ENCODE measurements around the gene RBFOX2.
A peak's percentile ranks its signal among the peaks of the same experiment; 100 is the strongest.

RBFOX2 gene

GRCh38 chr22:35952576-35952975 lies 76.0 kb downstream of the RBFOX2 start:
- no peak for TF ChIP-seq CTCF (conservative IDR thresholded peaks at IDR 0.05)
- H3K27ac ChIP-seq = no peak overlapping the region

- H3K27ac ChIP-seq = peak overlapping the region; percentile 36
- TF ChIP-seq CTCF (conservative IDR thresholded peaks at IDR 0.05) = no peak
Observed at GRCh38 chr22:35950262-35950661, 78.4 kb downstream of the RBFOX2 start.

- TF ChIP-seq CTCF (conservative IDR thresholded peaks at IDR 0.05) = no peak
- H3K27ac ChIP-seq = no peak overlapping the region; the same call in 1 of the 2 replicates
Observed at GRCh38 chr22:35949243-35949642, 79.4 kb downstream of the RBFOX2 start.

- H3K27ac ChIP-seq = no peak overlapping the region
- no peak for TF ChIP-seq CTCF (conservative IDR thresholded peaks at IDR 0.05)
Observed at GRCh38 chr22:35947794-35948425, 80.7 kb downstream of the RBFOX2 start.

GRCh38 chr22:35944458-35944857 lies 84.2 kb downstream of the RBFOX2 start:
- TF ChIP-seq CTCF (conservative IDR thresholded peaks at IDR 0.05) = no peak
- no peak overlapping the region for H3K27ac ChIP-seq

- TF ChIP-seq CTCF (conservative IDR thresholded peaks at IDR 0.05) = no peak
- H3K27ac ChIP-seq = no peak overlapping the region
Observed at GRCh38 chr22:35940166-35940565, 88.5 kb downstream of the RBFOX2 start.

- TF ChIP-seq CTCF (conservative IDR thresholded peaks at IDR 0.05) = no peak
- no peak overlapping the region for H3K27ac ChIP-seq
Observed at GRCh38 chr22:35938226-35938625, 90.4 kb downstream of the RBFOX2 start.
